Measurements from ENCODE around the gene CSF1.
"Not testable (repeated sequence)": the region's sequence is repeated elsewhere in the genome, so short reads cannot be mapped to it uniquely, and the experiment has no call there.

The CSF1 gene

GRCh38 chr1:109878531-109879104, 32.0 kb upstream of the CSF1 start:
- TF ChIP-seq, protein P1, sequence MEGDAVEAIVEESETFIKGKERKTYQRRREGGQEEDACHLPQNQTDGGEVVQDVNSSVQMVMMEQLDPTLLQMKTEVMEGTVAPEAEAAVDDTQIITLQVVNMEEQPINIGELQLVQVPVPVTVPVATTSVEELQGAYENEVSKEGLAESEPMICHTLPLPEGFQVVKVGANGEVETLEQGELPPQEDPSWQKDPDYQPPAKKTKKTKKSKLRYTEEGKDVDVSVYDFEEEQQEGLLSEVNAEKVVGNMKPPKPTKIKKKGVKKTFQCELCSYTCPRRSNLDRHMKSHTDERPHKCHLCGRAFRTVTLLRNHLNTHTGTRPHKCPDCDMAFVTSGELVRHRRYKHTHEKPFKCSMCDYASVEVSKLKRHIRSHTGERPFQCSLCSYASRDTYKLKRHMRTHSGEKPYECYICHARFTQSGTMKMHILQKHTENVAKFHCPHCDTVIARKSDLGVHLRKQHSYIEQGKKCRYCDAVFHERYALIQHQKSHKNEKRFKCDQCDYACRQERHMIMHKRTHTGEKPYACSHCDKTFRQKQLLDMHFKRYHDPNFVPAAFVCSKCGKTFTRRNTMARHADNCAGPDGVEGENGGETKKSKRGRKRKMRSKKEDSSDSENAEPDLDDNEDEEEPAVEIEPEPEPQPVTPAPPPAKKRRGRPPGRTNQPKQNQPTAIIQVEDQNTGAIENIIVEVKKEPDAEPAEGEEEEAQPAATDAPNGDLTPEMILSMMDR (IDR thresholded peaks at IDR 0.05; ENCODE audit: insufficient read depth, low read depth, low read length, missing control alignments) = no peak
- no peak overlapping the region for H3K4me3 ChIP-seq (ENCODE audit: low read depth, low read length)
- no peak for DNase-seq (ENCODE audit: low read depth)

DNA sequence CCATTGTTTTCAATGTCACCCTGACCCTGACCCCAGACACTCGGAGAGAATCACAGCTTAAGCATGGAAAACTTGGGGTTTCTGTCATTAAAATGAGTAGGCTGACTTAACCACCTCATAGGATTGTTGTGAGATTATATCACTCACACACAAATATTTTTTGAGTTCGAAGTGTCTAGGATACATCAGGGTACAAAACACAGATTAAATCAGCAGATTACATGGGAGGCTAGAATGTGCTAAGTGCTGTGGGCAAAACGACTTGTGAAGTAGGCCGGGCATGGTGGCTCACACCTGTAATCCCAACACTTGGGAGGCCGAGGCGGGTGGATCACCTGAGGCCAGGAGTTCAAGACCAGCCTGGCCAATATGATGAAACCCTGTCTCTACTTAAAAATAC, 31.3 kb upstream of the CSF1 start:
- not testable (repeated sequence) for H3K4me3 ChIP-seq (ENCODE audit: low read depth, low read length); DNase-seq (ENCODE audit: low read depth)

DNA sequence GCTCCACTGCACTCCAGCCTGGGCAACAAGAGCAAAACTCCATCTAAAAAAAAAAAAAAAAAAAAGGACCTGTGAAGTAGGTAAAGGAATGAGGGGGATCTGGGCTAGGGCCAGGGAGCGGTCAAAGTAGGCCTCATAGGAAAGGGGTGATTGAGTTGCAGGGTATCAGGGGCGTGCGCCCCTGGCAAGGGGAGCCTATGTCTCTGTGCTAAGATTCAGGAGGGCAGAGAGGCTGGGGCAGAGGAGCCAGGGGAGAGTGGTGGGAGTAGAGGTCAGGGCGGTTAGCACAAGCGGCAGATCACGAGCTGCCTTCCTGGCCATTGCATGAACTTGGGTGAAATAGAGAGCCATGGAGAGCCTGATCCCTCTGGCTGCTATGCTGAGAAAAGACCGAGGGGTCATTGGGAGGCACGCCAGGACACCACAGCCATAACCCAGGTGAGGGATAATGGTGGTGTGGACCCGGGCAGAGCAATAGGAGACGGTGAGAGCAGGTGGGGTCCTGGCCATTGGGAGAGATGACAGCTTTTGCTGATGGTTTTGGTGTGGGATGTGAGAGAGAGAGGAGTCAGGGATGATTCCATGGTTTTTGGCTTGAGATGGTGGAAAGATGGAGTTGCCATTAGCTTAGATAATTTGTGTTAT, 30.6 kb upstream of the CSF1 start:
- TF ChIP-seq, protein P1 (IDR thresholded peaks at IDR 0.05; ENCODE audit: insufficient read depth, low read depth, low read length, missing control alignments) = no peak
- no peak for DNase-seq (ENCODE audit: low read depth)
- no peak overlapping the region for H3K4me3 ChIP-seq (ENCODE audit: low read depth, low read length)

- H3K4me3 ChIP-seq (ENCODE audit: low read depth, low read length) = no peak overlapping the region
- TF ChIP-seq, protein P1 (IDR thresholded peaks at IDR 0.05; ENCODE audit: insufficient read depth, low read depth, low read length, missing control alignments) = no peak
- no peak for DNase-seq (ENCODE audit: low read depth)
These were observed 29.4 kb upstream of the CSF1 start for GRCh38 chr1:109880971-109881894.

DNA sequence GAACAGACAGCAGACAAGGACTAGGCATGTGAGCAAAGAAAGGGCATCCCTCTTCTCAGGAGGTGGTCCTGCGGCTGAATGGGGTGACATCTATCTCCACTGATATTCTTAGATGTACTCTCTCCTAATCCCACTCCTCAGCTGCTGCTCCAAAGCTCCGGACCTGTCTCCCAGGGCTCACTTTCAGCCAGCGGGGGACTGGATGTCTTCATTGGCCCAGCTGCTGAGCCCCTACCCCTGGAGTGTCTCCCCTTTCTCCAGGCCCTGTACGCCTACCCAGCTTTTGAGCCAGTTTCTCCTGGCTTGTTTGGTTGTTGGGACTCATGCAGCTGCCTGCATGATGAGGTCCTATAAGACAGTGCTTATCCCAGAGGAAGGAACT, 28.8 kb upstream of the CSF1 start:
- no peak for DNase-seq (ENCODE audit: low read depth)
- TF ChIP-seq, protein P1 (IDR thresholded peaks at IDR 0.05; ENCODE audit: insufficient read depth, low read depth, low read length, missing control alignments) = no peak
- H3K4me3 ChIP-seq (ENCODE audit: low read depth, low read length) = no peak overlapping the region

GRCh38 chr1:109882288-109883245, 28.1 kb upstream of the CSF1 start:
- no peak overlapping the region for H3K4me3 ChIP-seq (ENCODE audit: low read depth, low read length)
- TF ChIP-seq, protein P1 (IDR thresholded peaks at IDR 0.05; ENCODE audit: insufficient read depth, low read depth, low read length, missing control alignments) = no peak
- DNase-seq (ENCODE audit: low read depth) = no peak

All from GM12865 (cell line).